ENCODE measurements around the gene FAM98B.

The FAM98B gene

DNA sequence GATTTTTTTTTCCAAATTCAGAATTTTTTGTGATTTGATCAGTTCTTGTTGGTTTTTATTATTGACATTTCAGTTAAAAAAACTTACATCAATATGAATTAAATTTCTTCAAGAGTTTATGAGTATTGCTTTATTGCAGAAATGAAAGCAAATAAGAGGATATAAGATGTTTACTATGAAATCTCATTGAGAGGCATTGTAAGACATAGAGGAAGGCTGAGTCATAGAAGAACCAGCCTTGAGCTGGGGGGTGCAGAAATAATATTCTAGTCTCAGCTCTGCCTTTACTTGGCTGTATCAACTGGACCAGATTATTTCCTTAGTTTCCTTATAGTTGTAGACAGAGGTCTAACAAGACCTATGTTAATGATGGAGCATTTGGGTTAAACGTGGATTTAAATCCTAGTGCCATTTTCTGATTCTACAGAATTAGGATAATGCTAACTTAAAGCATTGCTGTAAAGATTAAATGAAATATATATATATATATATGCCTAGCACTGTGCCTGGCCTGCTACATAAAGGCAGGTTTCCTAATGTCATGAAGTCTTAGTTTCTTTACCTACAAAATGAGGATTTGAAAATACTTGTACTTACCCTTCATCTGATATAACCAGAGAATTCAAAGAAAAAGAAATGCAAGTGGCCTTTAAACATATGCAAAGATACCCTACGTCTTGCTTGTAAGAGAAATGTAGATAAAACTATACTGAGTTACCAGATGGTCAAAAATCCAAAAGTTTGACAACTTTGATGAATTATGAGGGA, 7.3 kb downstream of the FAM98B start:
- DNase-seq (ENCODE audit: low read depth, low spot score), result no peak

DNA sequence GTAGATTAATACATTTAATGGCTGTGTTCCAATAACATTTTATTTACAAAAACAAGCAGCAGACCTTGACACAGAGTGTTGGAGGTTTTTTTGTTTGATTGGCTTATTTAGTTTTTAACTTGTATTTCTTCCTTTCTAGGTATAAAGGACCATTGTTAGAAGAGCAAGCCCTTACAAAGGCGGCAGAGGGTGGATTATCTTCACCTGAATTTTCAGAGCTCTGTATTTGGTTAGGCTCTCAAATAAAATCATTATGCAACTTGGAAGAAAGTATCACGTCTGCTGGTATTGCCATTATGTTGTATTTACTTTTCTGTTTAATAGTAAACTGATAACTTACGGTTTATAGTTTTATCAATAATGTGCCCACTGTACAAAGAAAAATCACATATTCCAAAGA, 10.0 kb downstream of the FAM98B start:
- DNase-seq (ENCODE audit: low read depth, low spot score), result no peak

DNA sequence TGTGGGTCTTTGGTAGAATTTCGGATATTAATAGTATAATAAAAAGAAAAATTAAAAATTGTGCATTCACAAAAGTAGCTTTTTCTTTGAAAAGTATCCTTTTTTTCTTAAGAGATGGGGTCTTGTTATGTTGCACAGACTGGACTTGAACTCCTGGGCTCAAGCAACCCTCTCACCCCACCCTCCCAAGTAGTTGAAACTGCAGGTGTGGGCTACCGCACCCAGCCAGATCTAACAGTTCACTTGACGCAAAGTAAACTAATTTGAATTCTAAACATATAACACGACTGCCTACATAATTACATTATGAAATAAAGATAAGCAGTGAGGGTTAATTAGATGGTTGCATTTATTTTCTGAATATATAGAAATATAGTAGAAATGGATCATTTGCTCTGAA, 10.7 kb downstream of the FAM98B start:
- DNase-seq (ENCODE audit: low read depth, low spot score), result no peak

DNA sequence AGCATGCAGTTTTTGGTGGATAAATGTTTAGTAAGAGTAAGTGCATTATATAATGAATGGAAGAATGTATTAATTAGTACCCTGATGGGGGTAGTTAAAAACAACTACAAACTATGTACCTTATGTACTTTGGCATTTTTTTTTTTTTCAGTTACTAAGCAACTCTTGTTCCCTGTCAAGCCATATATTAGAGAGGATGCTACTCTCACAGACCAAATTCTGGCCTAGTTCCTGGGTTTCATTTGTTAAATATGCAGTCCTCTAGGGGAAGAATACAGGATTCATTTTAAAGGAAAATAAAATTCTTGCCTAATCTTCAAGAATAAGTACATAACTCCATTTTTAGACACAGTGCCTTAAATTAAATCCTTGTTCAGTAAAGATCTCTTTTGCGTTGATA, 16.9 kb downstream of the FAM98B start:
- no peak for DNase-seq (ENCODE audit: low read depth, low spot score)

DNA sequence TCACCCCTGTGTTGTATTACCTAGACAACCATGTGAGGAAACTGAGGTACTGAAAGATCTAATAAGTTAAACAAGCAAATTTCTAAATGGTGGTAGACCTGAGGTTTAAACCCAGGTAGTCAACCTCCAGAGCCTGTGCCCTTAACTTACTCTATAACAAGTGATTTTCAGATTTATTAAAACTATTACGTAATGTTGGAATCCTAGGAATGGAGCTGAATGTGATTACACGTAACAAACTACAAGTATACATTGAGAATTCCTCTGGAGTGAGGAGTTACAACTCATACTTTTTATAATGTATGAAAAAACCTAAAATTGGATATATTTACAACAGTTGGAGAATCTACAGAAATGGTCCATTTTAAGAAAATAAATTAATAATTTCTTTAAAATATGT, 18.0 kb downstream of the FAM98B start:
- no peak for DNase-seq (ENCODE audit: low read depth, low spot score)

DNA sequence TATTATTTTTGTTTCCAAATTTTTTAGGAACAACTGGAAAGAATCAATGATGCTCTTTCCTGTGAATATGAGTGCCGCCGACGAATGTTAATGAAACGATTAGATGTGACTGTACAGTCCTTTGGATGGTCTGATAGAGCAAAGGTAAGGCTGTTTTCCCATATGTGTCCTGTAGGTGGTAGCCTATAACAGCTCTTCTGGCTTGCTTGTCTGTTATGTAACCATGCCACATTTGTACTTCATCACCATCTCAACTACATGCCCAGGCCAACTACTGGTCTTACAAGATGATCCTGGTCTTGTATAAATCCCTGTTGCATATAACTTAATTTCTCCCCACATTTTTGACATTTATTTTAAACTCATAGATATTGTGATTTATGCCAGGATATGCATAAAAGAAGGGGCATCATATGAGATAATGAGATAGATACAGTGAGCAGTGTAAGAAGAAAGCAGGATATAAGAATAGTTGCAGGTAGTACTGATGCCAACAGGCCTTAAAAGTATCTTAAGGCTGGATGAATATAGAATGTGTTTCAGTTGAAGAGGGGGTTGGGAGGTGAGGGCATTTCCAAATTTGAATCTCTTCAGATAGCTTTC, 20.3 kb downstream of the FAM98B start:
- peak; percentile 44 for DNase-seq (ENCODE audit: low read depth, low spot score)

DNA sequence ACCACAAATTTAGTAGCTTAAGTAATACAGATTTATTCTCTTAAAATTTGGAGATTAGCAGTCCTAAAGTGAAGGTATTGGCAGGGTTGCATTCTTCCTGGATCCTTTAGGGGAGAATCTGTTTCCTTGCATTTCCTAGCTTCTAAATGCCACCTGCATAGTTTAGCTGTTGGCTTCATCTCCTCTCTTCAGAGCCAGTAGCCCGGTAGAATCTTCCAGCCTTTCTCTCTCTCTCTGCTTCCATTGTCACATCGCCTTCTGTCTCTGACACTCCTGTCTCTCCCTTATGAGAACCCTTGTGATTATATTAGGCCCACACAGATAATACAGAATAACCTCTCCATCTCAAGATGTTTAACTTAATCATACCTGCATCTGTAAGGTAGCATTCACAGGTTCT, 21.4 kb downstream of the FAM98B start:
- DNase-seq (ENCODE audit: low read depth, low spot score), result no peak

DNA sequence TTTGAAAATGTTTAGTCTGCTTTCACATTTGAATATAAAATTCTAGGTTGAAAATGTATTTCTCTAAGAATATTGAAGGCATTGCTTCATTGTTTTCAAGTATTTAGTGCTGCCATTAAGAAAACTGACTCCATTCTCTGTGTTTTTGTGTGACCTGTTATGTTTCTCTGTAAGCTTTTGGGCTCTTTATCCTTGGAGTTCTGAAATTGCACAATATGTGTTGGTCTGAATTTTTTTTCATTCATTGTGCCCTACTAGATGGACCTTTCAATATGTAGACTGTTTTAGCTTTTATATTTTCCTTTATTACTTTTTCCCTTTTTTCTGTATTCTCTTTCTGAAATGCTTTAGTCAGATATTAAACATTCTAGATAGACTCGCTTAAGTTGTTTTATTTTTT, 22.2 kb downstream of the FAM98B start:
- no peak for DNase-seq (ENCODE audit: low read depth, low spot score)

DNA sequence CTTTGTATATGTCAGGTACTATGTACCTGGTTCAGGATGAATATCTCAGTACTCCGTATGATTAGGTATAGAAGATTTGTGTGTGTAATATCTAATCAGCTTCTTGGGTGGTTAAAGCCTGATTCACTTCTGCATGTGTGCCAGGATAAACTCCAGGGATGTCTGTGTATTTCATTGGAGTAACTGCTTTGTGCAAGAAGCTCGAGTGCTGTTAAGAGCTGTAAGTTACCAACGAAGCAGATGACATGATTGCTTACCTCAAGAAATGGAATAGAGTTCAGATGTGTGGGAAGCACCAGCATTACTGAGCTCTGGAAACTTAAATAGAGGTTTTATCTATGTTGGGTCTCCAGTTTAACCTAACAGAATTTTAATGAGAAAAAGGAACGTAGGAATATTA, 23.7 kb downstream of the FAM98B start:
- DNase-seq (ENCODE audit: low read depth, low spot score), result no peak

DNA sequence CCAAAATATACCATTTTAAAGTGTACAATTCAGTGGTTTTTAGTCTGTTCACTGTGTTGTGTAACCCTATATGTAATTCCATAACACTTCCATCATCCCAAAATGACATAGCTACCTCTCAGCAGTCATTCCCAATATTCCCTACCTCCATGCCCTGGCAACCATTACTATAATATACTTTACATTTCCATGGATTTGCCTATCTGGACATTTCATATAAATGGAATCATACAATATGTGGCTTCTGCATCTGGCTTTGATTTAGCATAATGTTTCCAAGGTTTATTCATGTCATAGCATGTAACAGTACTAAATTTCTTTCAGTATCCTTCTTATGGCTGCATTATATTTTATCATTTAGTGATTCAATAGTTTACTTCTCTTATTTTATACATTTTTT, 25.3 kb downstream of the FAM98B start:
- no peak for DNase-seq (ENCODE audit: low read depth, low spot score)

DNA sequence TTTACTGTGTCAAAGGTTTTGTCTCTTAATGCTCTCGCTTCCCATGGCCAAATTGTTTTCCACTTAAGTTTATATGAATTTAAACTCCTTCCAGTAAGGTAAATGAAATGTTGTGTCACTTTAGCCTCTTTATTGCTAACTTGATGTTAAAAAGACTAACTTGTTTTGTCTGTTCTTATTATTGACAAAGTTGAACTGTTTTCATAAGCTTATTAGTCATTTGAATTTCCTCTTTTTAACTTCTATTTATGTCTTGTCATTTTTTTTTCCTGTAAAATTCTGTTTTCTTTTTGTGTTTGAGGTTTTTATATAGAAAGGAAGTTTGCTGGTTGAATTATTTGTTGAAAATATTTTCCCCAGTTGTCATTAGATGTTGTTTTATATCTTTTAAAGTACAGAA, 25.8 kb downstream of the FAM98B start:
- DNase-seq (ENCODE audit: low read depth, low spot score), result no peak

DNA sequence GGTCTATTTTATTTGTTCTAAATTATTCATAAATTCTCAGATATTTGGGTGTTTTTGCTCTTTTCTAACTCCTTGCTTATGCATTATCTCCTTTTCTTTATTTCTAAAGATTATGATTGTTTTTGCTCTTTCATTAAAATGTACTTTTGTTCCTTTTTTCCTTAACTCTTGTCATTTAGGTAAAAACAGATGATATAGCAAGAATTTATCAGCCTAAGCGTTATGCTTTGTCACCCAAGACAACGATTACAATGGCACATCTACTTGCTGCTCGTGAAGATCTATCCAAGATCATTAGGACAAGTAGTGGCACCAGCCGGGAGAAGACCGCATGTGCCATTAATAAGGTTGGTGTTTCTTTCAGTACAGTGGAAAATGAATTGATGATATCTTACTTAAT, 27.2 kb downstream of the FAM98B start:
- no peak for DNase-seq (ENCODE audit: low read depth, low spot score)

DNA sequence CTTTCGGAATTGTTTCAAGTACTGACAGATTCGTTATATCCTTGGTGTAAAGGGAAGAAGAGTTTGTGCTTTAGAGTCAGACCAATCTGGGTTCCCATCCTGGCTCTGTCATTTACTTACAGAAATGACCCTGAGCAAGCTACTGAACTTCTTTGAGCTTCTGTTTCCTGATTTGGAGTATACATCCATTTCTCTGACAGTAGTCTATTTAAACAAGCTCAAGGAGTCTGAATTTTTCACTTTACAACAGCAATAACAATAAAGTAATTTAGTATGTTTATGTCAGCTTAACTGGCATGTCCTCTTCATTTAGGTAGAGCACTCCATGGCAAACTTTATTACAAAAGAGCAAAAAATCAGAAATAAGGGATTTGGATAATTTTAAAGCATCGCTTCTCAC, 27.8 kb downstream of the FAM98B start:
- DNase-seq (ENCODE audit: low read depth, low spot score), result no peak

DNA sequence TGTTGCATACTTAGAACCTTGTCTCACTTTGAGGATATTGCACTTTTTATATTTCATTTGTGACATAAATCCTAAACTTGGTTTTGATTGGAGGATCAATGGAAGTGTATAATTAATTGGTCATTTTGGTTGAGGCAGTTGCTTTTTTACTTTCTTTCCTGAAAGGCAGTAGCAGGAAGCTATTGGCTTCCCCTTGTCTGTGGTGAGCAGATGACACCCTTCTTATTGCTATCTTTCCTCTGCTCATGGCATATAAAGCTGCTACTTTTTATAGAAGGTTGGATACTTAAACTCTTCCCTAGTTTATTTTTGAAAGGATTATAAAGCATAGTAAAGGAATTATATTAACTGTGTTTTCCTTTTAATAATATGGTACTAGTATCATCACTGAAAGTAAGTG, 28.6 kb downstream of the FAM98B start:
- no peak for DNase-seq (ENCODE audit: low read depth, low spot score)

DNA sequence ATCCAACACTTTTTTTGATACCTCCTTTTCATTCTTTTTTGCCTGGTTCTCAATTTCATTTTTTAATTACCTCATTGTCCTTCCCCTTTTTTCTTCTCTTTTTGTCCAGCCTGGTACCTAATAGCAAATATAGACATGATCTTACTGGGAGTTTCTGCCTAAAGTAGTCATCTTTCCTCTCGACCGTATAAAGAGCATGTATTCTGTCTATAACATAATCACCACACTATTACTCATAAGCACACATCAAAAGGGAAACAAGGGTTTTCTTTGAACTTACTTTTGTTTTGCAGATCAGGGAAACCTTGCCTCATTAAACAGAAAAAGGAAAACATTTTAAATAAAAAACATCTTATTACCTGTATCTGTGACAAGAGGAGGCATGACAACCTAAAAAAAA, 33.0 kb downstream of the FAM98B start:
- no peak for DNase-seq (ENCODE audit: low read depth, low spot score)

DNA sequence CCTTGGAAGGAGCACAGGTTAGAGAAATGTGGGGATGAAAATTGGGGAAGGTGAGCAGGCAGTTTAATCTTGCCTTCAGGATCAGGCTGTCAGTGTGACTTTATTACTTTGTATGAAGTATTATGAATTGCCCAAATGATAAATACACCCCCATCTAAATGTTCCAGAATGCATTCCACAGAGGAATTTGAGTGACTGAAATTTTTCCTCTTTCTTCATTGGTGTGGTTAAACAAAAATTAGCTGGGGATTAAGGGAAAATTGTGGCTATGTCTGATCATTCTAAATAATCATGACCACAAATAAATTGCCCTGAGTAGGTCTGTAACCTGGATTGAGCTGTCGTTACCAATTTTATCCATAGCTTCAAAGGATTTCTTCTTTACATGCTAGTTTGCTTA, 33.5 kb downstream of the FAM98B start:
- no peak for DNase-seq (ENCODE audit: low read depth, low spot score)

DNA sequence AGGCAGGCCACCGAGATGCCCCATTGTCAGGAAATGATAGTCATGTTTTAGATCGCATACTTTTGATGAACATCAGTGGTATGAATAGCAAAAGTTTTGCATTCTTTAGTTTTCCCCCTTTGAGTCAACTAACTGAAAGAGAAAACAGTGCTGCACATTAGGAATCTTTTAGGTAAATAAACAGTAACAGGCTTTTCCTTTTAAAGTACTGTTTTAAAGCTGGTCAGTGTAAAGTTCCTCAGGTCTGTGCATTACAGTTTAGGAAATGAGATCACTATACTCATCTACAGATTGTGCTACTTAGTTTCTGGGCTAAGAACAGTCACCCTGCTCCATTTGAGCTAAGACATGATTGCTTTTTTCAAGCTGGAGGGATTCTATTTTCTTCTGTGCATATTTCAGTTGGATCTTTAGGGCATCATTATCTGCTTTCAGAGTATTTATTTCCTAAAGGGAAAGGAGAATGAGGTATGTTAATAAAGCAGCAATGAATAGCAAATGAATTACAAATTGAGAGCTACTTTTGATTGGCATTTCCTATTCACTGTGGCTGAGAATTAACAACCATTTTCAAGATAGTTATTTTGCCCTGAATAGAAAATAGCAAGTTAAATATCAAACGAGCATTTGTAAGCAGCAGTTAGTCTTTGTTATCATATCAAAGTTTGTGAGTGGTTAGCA, 36.5 kb downstream of the FAM98B start:
- peak; percentile 15 for DNase-seq (ENCODE audit: low read depth, low spot score)

DNA sequence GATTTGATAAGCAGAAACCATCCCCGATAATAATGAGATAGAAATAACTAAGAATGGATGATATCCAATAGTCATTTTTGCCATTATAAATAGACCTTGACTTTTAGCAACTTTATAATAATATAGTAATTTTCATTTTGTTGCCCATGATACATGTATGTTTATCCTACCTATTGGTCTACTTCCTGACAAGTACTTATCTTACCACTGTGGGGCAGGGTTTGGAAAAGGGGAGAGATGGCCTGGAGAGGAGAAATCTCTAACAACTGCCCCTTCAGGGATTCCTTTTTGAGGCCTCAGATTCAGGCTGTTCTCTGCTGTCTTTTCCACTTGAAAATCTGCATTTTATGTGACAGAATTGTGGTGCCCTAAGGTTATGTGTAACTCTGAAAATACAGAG, 42.2 kb downstream of the FAM98B start:
- DNase-seq (ENCODE audit: low read depth, low spot score), result no peak

DNA sequence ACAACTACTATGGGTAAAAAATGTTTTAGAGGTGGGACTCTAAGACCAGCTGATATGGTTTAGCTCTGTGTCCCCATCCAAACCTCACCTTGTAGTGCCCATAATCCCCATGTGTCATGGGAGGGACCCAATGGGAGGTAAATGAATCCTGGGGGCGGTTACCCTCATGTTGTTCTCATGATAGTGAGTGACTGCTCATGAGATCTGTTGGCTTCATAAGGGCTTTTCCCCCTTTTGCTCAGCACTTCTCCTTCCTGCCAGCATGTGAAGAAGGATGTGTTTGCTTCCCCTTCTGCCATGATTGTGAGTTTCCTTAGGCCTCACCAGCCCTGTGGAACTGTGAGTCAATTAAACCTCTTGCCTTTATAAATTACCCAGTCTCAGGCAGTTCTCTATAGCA, 45.7 kb downstream of the FAM98B start:
- no peak for DNase-seq (ENCODE audit: low read depth, low spot score)

DNA sequence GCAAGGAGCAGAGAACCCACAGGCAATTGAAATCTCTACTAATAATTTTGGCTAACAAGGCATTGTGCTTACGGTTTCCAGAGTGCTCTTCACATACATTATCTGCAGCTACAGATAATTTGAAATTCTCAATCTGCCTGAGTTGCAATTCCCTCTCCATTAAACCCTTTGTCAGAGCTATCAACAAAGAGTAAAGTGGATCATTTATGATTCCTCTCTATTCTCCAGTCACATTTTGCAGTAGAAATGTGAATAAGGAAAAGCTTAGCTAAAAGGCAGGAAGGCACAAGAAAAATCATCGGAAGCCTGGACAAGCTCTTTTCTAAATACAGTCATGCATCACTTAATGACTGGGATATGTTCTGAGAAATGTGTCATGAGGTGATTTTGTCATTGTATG, 49.6 kb downstream of the FAM98B start:
- no peak for DNase-seq (ENCODE audit: low read depth, low spot score)

DNA sequence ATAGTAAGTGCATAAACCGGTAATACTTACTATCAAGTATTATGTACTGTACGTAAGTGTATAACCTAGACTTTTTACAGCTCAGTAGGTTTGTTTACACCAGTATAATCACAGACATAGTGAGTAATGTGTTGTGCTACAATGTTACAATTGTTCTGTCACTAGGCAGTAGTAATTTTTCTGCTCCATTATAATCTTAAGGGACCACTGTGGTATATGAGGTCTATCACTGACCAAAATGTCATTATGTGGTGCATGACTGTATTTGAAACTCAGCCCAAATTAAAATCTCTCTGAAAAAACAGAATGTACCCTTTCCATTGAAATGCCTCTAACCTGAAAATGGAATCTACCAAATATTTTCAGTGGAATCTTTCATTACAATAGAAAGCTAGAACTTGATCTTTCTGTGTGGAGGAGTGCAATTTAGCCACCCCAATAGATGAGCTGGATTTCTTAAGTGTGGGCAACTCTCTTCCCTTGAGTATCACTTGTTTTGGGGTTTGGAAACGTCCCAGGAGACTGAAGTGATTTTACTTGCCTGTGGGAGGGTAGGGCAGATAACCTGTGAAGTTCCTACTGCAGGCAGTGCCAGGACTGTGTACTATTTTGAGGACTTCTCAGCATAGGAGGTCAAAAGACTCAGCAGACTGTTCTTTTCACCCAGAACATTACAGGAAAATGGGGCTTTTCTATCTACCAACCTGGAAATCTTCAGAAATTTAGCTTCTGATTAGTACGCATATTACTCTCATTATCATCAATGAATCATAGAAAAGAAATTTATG, 50.9 kb downstream of the FAM98B start:
- no peak for DNase-seq (ENCODE audit: low read depth, low spot score)

DNA sequence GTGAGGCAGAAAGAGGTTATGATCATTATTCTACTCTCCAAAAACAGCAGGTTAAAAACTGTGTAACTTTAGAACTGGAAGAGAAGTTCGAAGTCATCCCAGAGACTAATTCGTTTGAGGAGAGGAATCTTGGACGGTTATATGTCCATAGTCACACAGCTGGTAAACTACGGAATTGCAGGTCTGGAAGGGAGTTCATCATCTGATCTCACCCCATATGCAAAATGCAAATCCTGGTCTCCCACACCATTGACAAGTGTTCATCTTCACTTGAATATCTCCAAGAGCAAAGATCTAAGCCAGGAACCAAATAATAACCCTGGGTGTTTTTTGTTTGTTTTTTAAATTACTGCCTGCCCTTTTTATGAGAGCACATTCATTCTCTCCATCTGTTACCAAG, 53.1 kb downstream of the FAM98B start:
- DNase-seq (ENCODE audit: low read depth, low spot score), result no peak
